CD4-positive, alpha-beta T cell treated with Interleukin-1 beta for 1 hour (primary cell): ENCODE measurements around the gene PKHD1.

Experiments
- DNase-seq, 2 donors: peaks; one replicate each; pipeline ENCODE4 v3.0.0-alpha.2; 2020 to 2022

The PKHD1 gene

GRCh38 chr6:52087498-52087999, at the start of gene PKHD1:
PKHD1 (minus strand) TSS chr6:52087613; CDS start chr6:52084933, 2,680 bp downstream.
- no peak for DNase-seq

GRCh38 chr6:52136934-52137467, 49.6 kb upstream of the PKHD1 start:
- no peak for DNase-seq

GRCh38 chr6:52136055-52136454, 48.6 kb upstream of the PKHD1 start:
- no peak for DNase-seq

GRCh38 chr6:52135217-52135616, 47.8 kb upstream of the PKHD1 start:
- DNase-seq, result no peak

GRCh38 chr6:52134011-52134410, 46.6 kb upstream of the PKHD1 start:
- no peak for DNase-seq

GRCh38 chr6:52133324-52133723, 45.9 kb upstream of the PKHD1 start:
- no peak for DNase-seq

- no peak for DNase-seq
Measured at GRCh38 chr6:52132292-52132691, 44.9 kb upstream of the PKHD1 start.

GRCh38 chr6:52130440-52130839, 43.0 kb upstream of the PKHD1 start:
- no peak for DNase-seq

- no peak for DNase-seq
Measured at GRCh38 chr6:52127957-52128356, 40.5 kb upstream of the PKHD1 start.

GRCh38 chr6:52126231-52126630, 38.8 kb upstream of the PKHD1 start:
- DNase-seq, result no peak

- DNase-seq, result no peak
Measured at GRCh38 chr6:52125572-52125971, 38.2 kb upstream of the PKHD1 start.

GRCh38 chr6:52125139-52125538, 37.7 kb upstream of the PKHD1 start:
- no peak for DNase-seq

GRCh38 chr6:52124126-52125121, 37.0 kb upstream of the PKHD1 start:
- DNase-seq, result no peak

- DNase-seq, result no peak
Measured at GRCh38 chr6:52123251-52123650, 35.8 kb upstream of the PKHD1 start.

- no peak for DNase-seq
Measured at GRCh38 chr6:52117352-52117751, 29.9 kb upstream of the PKHD1 start.

GRCh38 chr6:52116605-52116948, 29.2 kb upstream of the PKHD1 start:
- DNase-seq, result no peak

- DNase-seq, result no peak
Measured at GRCh38 chr6:52115891-52116604, 28.6 kb upstream of the PKHD1 start.

GRCh38 chr6:52115145-52115741, 27.8 kb upstream of the PKHD1 start:
- no peak for DNase-seq

- no peak for DNase-seq
Measured at GRCh38 chr6:52109171-52109571, 21.8 kb upstream of the PKHD1 start.

GRCh38 chr6:52108128-52108527, 20.7 kb upstream of the PKHD1 start:
- DNase-seq, result no peak

GRCh38 chr6:52106994-52107393, 19.6 kb upstream of the PKHD1 start:
- no peak for DNase-seq

GRCh38 chr6:52104979-52105378, 17.6 kb upstream of the PKHD1 start:
- no peak for DNase-seq

GRCh38 chr6:52103623-52104022, 16.2 kb upstream of the PKHD1 start:
- no peak for DNase-seq
